ENCODE data around the gene CCDC136.

The CCDC136 gene

DNA sequence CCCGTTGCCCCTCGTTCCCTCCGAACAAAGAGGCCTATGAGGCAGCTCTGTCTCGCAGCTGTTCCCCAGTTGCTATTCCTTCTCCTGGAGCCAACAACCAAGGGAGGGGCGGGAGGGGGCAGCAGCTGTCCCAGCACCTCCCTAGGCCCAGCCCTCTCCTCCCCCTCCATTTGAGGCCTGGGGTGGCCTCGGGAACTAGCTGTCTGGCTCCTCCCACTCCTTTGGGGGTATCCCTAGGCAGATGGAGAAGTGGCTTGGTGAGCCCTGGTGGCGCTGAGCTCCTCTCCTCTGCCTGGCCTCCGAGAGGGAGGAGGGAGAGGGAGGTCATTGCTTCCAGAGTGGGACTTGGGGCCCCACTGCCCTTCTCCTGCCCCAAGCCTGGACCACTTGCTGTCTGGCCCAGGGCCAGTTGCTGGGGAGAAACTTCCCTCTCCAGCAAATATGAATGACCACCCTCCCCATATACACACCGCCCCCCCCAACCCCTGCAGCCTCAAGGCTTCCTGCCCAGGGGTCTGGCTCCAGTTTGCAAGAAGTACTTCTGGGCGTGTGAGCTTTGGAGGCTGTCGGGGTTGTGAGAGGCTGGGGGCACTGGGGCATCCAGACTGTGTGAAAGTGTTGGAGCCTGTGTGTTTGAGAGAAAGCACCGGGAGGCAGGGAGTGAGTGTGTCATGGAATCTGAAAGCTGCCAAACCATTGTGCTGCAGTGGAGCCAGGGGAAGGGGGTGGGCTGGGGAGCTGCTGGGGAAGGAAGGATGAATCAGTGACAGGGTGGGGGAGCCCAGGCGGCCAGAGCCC is 41.6 kb downstream of the CCDC136 start:
- DNase-seq = no peak

GRCh38 chr7:128833946-128834325 is 42.2 kb downstream of the CCDC136 start:
- no peak for DNase-seq

GRCh38 chr7:128835231-128835751 is 43.5 kb downstream of the CCDC136 start:
- DNase-seq = no peak

- DNase-seq = no peak
Measured at GRCh38 chr7:128835790-128836641, 44.2 kb downstream of the CCDC136 start.

- no peak for DNase-seq
Measured at GRCh38 chr7:128836729-128837348, 45.1 kb downstream of the CCDC136 start.

GRCh38 chr7:128837521-128837921 is 45.8 kb downstream of the CCDC136 start:
- no peak for DNase-seq

GRCh38 chr7:128838109-128838779 is 46.5 kb downstream of the CCDC136 start:
- no peak for DNase-seq

GRCh38 chr7:128838981-128839731 is 47.4 kb downstream of the CCDC136 start:
- no peak for DNase-seq

DNA sequence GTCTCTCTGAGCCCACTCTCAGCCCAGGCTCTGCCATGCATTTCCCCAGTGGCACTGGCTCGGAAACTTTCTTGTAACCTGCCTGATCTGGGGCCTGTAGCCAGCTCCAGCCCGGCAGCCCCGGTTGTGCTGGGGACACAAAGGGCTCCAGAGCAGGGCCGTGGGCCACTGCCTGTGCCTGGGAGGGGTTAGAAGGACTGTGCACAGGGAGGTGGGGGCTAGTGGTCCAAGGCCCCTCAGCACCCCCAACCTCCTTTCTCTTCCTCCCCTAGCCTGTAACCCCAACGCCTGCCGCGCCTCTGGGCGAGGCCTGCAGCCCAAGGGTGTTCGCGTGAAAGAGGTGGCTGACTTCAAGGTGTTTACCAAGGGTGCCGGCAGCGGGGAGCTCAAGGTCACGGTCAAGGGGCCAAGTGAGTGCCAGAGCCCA is 48.0 kb downstream of the CCDC136 start:
- no peak for DNase-seq

- DNase-seq = no peak
Measured at GRCh38 chr7:128840326-128841170, 48.8 kb downstream of the CCDC136 start.

- DNase-seq = peak in 1 of 5 experiments; percentile 34
Measured at GRCh38 chr7:128841171-128841690, 49.5 kb downstream of the CCDC136 start.

DNA sequence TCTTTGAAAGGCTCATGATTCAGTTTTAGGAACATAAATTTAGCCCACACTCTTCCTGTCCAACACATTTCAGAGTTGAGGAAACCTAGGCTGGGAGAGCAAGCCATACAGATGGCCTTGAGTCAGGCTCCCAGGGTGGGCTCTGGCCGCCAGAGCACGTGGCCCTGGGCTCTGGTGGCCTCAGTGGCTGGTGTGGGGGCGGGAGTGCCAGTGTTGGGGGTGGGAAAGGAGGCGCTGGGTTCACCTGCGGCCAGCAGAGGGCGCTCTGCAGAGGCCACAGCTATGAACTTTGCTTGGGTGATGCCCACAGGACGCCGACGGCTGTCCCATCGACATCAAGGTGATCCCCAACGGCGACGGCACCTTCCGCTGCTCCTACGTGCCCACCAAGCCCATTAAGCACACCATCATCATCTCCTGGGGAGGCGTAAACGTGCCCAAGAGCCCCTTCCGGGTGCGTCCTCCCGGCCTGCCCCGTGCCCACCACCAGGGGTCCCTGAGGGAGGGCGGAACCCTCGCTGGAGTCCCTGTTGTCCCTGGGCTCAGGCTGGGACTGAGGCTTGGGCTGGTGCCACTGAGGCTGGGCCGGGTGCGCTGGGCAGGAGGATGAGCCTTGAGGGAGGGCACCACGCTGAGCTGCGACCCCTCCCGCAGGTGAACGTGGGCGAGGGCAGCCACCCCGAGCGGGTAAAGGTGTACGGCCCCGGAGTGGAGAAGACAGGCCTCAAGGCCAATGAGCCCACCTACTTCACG is 50.3 kb downstream of the CCDC136 start:
- peak in 4 of 5 experiments; percentile 20 to 62 (median 42) for DNase-seq

DNA sequence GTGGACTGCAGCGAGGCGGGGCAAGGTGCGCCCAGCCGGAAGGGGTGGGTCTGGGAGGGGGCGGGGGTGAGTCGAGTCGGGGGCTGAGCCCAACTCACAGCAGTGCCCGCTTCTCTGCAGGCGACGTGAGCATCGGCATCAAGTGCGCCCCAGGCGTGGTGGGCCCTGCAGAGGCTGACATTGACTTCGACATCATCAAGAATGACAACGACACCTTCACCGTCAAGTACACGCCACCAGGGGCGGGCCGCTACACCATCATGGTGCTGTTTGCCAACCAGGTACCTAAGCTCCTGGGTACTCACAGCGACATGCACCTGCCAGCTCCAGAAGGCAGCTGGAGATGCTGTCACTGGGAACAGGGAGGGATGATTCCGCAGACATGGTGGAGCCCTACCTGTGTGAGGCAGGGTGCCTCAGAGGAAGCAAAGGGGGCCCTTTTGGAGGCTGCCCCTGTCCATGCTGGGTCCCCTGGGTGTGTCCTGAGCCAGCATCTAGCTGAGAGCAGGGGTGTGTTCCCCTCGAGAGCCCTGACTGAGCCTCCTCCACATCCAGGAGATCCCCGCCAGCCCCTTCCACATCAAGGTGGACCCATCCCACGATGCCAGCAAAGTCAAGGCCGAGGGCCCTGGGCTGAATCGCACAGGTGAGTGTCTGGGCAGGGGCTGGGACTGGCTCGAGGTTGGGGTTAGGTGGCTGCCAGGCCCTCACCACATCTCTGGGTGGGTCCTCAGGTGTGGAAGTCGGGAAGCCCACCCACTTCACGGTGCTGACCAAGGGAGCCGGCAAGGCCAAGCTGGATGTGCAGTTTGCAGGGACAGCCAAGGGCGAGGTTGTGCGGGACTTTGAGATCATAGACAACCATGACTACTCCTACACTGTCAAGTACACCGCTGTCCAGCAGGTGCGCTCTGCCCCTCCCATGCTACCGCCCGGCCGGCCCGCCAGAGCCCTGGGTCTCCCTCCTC is 51.2 kb downstream of the CCDC136 start:
- DNase-seq = no peak

DNA sequence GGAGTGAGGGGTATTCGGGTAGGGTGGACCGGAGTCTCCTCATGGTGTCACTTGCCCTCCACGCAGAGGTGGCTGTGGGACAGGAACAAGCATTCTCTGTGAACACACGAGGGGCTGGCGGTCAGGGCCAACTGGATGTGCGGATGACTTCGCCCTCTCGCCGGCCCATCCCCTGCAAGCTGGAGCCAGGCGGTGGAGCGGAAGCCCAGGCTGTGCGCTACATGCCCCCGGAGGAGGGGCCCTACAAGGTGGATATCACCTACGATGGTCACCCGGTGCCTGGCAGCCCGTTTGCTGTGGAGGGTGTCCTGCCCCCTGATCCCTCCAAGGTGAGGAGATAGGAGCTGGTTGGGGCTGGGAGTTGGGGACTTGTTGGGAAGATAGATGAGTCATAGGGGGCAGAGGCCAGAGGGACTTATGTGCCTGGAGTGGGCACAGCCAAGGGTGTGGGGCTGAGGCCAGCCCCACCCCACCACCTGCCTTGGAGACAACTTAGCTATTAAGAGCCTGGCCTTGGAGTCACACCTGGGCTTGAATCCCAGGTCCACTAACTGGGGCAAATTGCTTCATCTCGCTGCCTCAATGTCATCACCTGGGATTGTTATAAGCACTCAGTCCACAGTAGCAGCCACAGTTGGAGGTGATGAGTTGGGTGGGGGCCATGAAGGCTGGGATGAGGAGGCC is 52.3 kb downstream of the CCDC136 start:
- DNase-seq = no peak

DNA sequence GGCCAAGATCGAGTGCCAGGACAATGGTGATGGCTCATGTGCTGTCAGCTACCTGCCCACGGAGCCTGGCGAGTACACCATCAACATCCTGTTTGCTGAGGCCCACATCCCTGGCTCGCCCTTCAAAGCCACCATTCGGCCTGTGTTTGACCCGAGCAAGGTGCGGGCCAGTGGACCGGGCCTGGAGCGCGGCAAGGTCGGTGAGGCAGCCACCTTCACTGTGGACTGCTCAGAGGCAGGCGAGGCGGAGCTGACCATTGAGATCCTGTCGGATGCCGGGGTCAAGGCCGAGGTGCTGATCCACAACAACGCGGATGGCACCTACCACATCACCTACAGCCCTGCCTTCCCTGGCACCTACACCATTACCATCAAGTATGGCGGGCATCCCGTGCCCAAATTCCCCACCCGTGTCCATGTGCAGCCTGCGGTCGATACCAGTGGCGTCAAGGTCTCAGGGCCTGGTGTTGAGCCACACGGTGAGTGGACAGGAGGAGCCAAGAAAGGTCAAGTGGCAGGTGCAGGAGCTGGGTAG is 53.1 kb downstream of the CCDC136 start:
- no peak for DNase-seq

DNA sequence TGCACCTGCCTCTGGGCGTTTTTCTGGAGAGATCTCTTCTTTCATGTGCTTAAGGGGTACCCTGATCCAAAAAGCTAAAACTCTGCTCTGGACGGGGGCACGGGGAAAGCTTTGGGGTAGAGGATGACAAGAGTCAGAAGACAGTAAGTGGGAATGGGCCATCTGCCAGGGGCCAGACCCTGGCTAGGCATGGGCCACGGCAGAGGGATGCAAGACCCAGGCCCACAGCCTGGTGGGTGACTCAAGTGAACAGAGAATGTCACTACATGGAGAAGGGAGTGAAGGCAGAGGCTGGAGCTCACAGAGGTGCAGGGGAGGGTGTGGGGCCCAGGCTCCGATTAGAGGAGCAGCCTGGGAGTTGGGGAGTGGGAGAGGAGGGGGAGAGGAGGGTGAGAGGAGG is 53.7 kb downstream of the CCDC136 start:
- no peak for DNase-seq

- DNase-seq = no peak
Measured at GRCh38 chr7:128845987-128846386, 54.2 kb downstream of the CCDC136 start.

Measured in T-helper 2 cell (primary cell).